ENCODE data around the gene ADAMTSL4. TPM values are rescaled to one million over a fixed set of nuclear protein-coding genes. Genes with fewer than 3 reads are reported as not detected.

Gene ADAMTSL4
- total RNA-seq, 4 donors from 2014 or later: 30.6 to 76.8 (median 43.3) TPM

GRCh38 chr1:150560011-150560438 lies 10.8 kb downstream of the ADAMTSL4 start:
- intact Hi-C loops (cut with DNase I): loop anchor here (5.0 kb wide), 1 partner anchor 62 kb away; no protein-coding TSS in a partner anchor
- Histone ChIP-seq H3K27ac (peak overlapping the region; percentile 98 to 100 (median 100)), H3K27me3 (no peaks in the 10 kb centered on the region), H3K9me3 (no peaks in the 10 kb centered on the region), H3K36me3 (peaks cover 0 to 47% (median 0%) of the 10 kb centered on the region in 3 donors), H3K4me3 (peak overlapping the region in 3 of 4 donors; percentile 57 to 72 (median 63)), H3K4me1 (peaks cover 53 to 69% (median 56%) of the 10 kb centered on the region in 3 donors)
- TF ChIP-seq CTCF (IDR thresholded peaks at IDR 0.05) (peak; percentile 90 to 95 (median 92)), POLR2A (IDR thresholded peaks at IDR 0.05) (no peak)
- DNase-seq: no peak
- WGBS, 2 donors: 16 to 28% methylated on average over 5 to 7 of the region's 9 CpGs

GRCh38 chr1:150560576-150561253 lies 11.5 kb downstream of the ADAMTSL4 start:
- TF ChIP-seq CTCF (IDR thresholded peaks at IDR 0.05) (peak; percentile 49 to 93 (median 78)), POLR2A (IDR thresholded peaks at IDR 0.05) (no peak)
- peak overlapping the region; percentile 98 to 100 (median 100) for H3K27ac ChIP-seq
- peak overlapping the region; percentile 28 to 72 (median 60) for H3K4me3 ChIP-seq
- WGBS, 2 donors: 6 to 18% methylated on average over 15 of the region's 17 CpGs
- no peaks in the 10 kb centered on the region for H3K9me3 ChIP-seq
- intact Hi-C loops (cut with DNase I): loop anchor here (5.0 kb wide), 1 partner anchor 62 kb away; no protein-coding TSS in a partner anchor
- H3K36me3 ChIP-seq: peaks cover 0 to 40% (median 0%) of the 10 kb centered on the region in 3 donors
- DNase-seq: peak; percentile 64
- H3K27me3 ChIP-seq: no peaks in the 10 kb centered on the region
- peaks cover 58 to 76% (median 63%) of the 10 kb centered on the region in 3 donors for H3K4me1 ChIP-seq

GRCh38 chr1:150561254-150561973 lies 12.2 kb downstream of the ADAMTSL4 start:
- no peaks in the 10 kb centered on the region for H3K27me3 ChIP-seq
- WGBS, 2 donors: 0 to 5% methylated on average over 5 to 19 of the region's 32 CpGs
- TF ChIP-seq POLR2A (IDR thresholded peaks at IDR 0.05) (peak in 3 of 4 donors; percentile 52 to 90 (median 90)), CTCF (IDR thresholded peaks at IDR 0.05) (peak in 2 of 6 experiments; percentile 3 to 11)
- H3K4me3 ChIP-seq: peak overlapping the region; percentile 28 to 72 (median 60)
- DNase-seq: peak; percentile 64
- no peaks in the 10 kb centered on the region for H3K9me3 ChIP-seq
- H3K36me3 ChIP-seq: peaks cover 0 to 33% (median 0%) of the 10 kb centered on the region in 3 donors
- peaks cover 65 to 83% (median 70%) of the 10 kb centered on the region in 3 donors for H3K4me1 ChIP-seq
- H3K27ac ChIP-seq: peak overlapping the region; percentile 98 to 100 (median 100)
- intact Hi-C loops (cut with DNase I): loop anchor here (5.0 kb wide), 1 partner anchor 61 kb away; no protein-coding TSS in a partner anchor

GRCh38 chr1:150561974-150562445 lies 12.8 kb downstream of the ADAMTSL4 start:
- peaks cover 0 to 27% (median 0%) of the 10 kb centered on the region in 3 donors for H3K36me3 ChIP-seq
- 0% methylated on average over 16 to 17 of the region's 18 CpGs for WGBS, 2 donors
- no peaks in the 10 kb centered on the region for H3K27me3 ChIP-seq
- TF ChIP-seq POLR2A (IDR thresholded peaks at IDR 0.05): peak in 2 of 4 donors; percentile 27 to 65
- TF ChIP-seq CTCF (IDR thresholded peaks at IDR 0.05): peak in 1 of 6 experiments; percentile 1
- peak overlapping the region; percentile 28 to 72 (median 60) for H3K4me3 ChIP-seq
- peak; percentile 58 for DNase-seq
- peak overlapping the region; percentile 98 to 100 (median 100) for H3K27ac ChIP-seq
- no peaks in the 10 kb centered on the region for H3K9me3 ChIP-seq
- H3K4me1 ChIP-seq: peaks cover 70 to 89% (median 76%) of the 10 kb centered on the region in 3 donors
- intact Hi-C loops (cut with DNase I): loop anchor here (5.0 kb wide), 1 partner anchor 60 kb away; no protein-coding TSS in a partner anchor
